ENCODE data around the gene SH3RF1.

Gene SH3RF1

DNA sequence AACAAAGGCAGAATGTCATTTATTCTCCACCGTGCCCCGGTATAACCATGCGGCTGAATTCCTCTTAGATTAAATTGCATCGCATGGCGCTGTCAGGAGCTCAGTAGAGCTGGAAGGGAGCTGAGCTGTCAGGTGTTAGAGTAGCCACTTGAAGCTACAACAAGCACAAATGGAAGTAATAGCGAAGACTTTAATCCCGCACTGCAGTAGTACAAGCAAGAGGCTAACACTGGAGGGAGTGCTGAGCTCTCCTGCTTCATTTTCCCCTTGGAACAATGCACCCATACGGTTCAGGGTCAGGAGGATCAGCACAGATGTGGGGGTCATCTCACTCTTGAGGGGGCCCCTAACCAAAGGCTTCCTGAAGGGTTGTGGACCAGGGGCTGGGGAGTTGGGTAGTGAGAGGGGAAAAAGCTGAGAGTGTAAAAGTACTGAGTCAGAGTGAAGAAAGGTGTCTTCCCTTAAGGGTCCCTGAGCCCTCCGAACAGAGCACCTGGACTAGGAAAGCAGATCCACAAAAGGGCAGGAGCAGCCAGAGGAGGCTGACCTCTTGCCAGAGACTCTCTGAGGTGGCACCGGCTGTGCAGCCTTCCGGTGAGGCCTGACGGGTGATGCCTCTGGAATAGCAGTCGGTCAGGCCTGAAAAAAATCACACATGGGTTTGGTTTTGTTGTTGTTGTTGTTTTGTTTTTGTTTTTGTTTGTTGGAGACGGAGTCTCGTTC, 224.7 kb downstream of the SH3RF1 start:
- DNase-seq (no peak), ATAC-seq (replicated peaks) (no peak)
- H3K27ac Mint-ChIP-seq: no peak overlapping the region
- peaks cover 10 to 30% of the 10 kb centered on the region in 2 donors for H3K27me3 Mint-ChIP-seq
- no peaks in the 10 kb centered on the region for H3K9me3 Mint-ChIP-seq
- no peaks in the 10 kb centered on the region for H3K36me3 Mint-ChIP-seq (ENCODE audit: insufficient read depth)
- H3K4me3 Mint-ChIP-seq: no peak overlapping the region
- H3K4me1 Mint-ChIP-seq (ENCODE audit: low read depth in 2 of 2): no peaks in the 10 kb centered on the region

DNA sequence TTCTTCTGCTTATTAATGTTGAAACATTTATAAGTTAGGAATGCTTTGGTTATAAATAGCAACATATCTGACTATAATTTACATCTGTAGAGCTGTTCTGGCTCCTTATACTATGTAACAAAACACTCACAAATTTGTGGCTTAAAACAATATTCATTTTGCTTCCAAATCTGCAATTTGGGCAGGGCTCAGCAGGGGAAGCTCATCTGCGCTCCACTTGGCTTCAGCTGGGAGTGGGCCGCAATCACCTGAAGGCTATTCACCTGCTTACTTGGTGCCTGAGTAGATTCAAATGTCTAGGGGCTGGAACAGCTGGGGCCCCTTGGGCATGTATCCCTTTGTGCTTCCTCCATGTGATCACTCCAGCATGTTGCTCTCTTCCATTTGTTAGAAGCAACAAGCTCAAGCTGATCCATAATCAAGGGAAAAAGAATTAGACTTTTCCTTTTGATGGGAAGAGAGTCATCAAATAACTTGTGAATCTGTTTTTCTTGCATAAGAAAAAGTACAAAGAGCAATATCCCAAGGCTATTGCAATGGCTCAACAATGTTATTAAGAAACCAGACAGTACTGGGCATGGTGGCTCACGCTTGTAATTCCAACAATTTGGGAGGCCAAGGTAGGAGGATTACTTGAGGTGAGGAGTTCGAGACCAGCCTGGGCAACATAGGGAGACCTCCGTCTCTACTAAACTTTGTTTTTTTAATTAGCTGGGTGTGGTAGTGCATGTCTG, 225.9 kb downstream of the SH3RF1 start:
- DNase-seq: no peak
- no peak for ATAC-seq (replicated peaks)
- Mint-ChIP-seq H3K4me1 (ENCODE audit: low read depth in 2 of 2) (no peaks in the 10 kb centered on the region), H3K9me3 (no peaks in the 10 kb centered on the region), H3K4me3 (no peak overlapping the region), H3K27me3 (peaks cover 10 to 30% of the 10 kb centered on the region in 2 donors), H3K36me3 (ENCODE audit: insufficient read depth) (no peaks in the 10 kb centered on the region), H3K27ac (peak overlapping the region in 1 of 2 donors; percentile 46)
